AG04449 (cell line): Measurements from ENCODE around the gene ADGRG6.

Source experiments
- CTCF ChIA-PET: fragments of 350-600 bp; formaldehyde crosslinking; extraction: SDS; loops from one replicate; lab custom pipeline; 2021; ENCODE audit warnings: antibody characterized with exemption; lab: Yijun Ruan, JAX
- POLR2A ChIA-PET: fragments of 400-600, 350-600 bp; formaldehyde crosslinking; extraction: SDS; loops from one replicate; lab custom pipeline; 2020; ENCODE audit warnings: antibody characterized with exemption, inconsistent platforms; lab: Yijun Ruan, JAX
- DNase-seq: peaks from one replicate; pipeline ENCODE4 v3.0.0-alpha.2; 2010; ENCODE audit warnings: low read depth, low spot score
- H3K4me3 ChIP-seq: 2 replicates; pipeline ENCODE4 v1.5.1; 2011; ENCODE audit warnings: low read depth, mild to moderate bottlenecking, control low read depth, low read length
- CTCF ChIP-seq: IDR thresholded peaks from one replicate; pipeline ENCODE4 v1.5.1; 2011; ENCODE audit warnings: mild to moderate bottlenecking, moderate library complexity, low read length, control low read depth, inconsistent platforms; ENCODE audit not compliant: insufficient read depth; ENCODE audit errors: missing control alignments

The ADGRG6 gene

GRCh38 chr6:142300758-142301650 lies 803 bp upstream of the ADGRG6 start:
- peak overlapping the region; percentile 67 for H3K4me3 ChIP-seq
- no peak for DNase-seq
- no peak for TF ChIP-seq CTCF
- ChIA-PET CTCF (interaction anchor here (0.6 to 1.1 kb wide), 3 partner anchors 10 to 23 kb away, joined by 3 read pairs; no protein-coding TSS in a partner anchor), POLR2A (no interaction called here)

GRCh38 chr6:142302421-142303175 lies 791 bp downstream of the ADGRG6 start:
- no peak for TF ChIP-seq CTCF
- ChIA-PET CTCF (interaction anchor here (1.2 kb wide), 1 partner anchor 21 kb away, joined by 3 read pairs; no protein-coding TSS in a partner anchor), POLR2A (no interaction called here)
- DNase-seq = no peak
- H3K4me3 ChIP-seq = peak overlapping the region; percentile 67

GRCh38 chr6:142303176-142303533 lies 1.3 kb downstream of the ADGRG6 start:
- TF ChIP-seq CTCF = no peak
- ChIA-PET POLR2A (no interaction called here), CTCF (interaction anchor here (1.2 to 1.4 kb wide), 3 partner anchors 9 to 95 kb away, joined by 3 to 4 read pairs (median 3); no protein-coding TSS in a partner anchor)
- H3K4me3 ChIP-seq = no peak overlapping the region
- no peak for DNase-seq

- ChIA-PET POLR2A (no interaction called here), CTCF (interaction anchor here (1.3 to 1.4 kb wide), 2 partner anchors 8 to 96 kb away, joined by 3 to 4 read pairs; no protein-coding TSS in a partner anchor)
- no peak for TF ChIP-seq CTCF
- no peak overlapping the region for H3K4me3 ChIP-seq
- no peak for DNase-seq
Measured at GRCh38 chr6:142304241-142304640, 2.4 kb downstream of the ADGRG6 start.

- ChIA-PET CTCF (interaction anchor here (1.3 kb wide), 1 partner anchor 99 kb away, joined by 3 read pairs; no protein-coding TSS in a partner anchor), POLR2A (no interaction called here)
- no peak for DNase-seq
- no peak for TF ChIP-seq CTCF
- no peak overlapping the region for H3K4me3 ChIP-seq
Measured at GRCh38 chr6:142306736-142307135, 4.9 kb downstream of the ADGRG6 start.
